Liver (tissue), 9 donors: ENCODE measurements around the gene PTPRN2. TPM values are rescaled to one million over a fixed set of nuclear protein-coding genes. Genes with fewer than 3 reads are reported as not detected.

Experiments used
- DNase-seq: peaks from one replicate; pipeline ENCODE4 v3.0.0-alpha.2; 2017; ENCODE audit warnings: low spot score
- H3K27ac ChIP-seq, 2 donors: one replicate each; pipeline ENCODE4 v1.7.0; 2013; ENCODE audit warnings: inconsistent platforms in 2 of 2, low read length in 2 of 2, control low read depth in 1 of 2, low read depth in 1 of 2, mild to moderate bottlenecking in 1 of 2
- H3K27me3 ChIP-seq, 4 donors: one replicate each; pipeline versions ENCODE4 v1.6.1 to v1.7.0; 2013; ENCODE audit warnings: low read length in 3 of 4, inconsistent platforms in 1 of 4, mild to moderate bottlenecking in 1 of 4, moderate library complexity in 1 of 4; ENCODE audit not compliant: control insufficient read depth in 4 of 4, insufficient read depth in 4 of 4
- H3K36me3 ChIP-seq, 4 donors: one replicate each; pipeline versions ENCODE4 v1.6.1 to v1.7.0; 2013; ENCODE audit warnings: low read length in 3 of 4, mild to moderate bottlenecking in 3 of 4, low read depth in 1 of 4, moderate library complexity in 1 of 4; ENCODE audit not compliant: control insufficient read depth in 4 of 4, insufficient read depth in 3 of 4
- H3K4me1 ChIP-seq, 4 donors: one replicate each; pipeline versions ENCODE4 v1.6.1 to v1.7.0; 2013; ENCODE audit warnings: low read length in 3 of 4, mild to moderate bottlenecking in 3 of 4, moderate library complexity in 1 of 4; ENCODE audit not compliant: control insufficient read depth in 4 of 4, insufficient read depth in 4 of 4
- H3K4me3 ChIP-seq, 3 donors: one replicate each; pipeline versions ENCODE4 v1.6.1 to v1.7.0; 2013; ENCODE audit warnings: low read length in 3 of 3, control low read depth in 1 of 3, low read depth in 1 of 3, mild to moderate bottlenecking in 1 of 3
- H3K9ac ChIP-seq, 2 donors: one replicate each; pipeline ENCODE4 v1.7.0; 2013; ENCODE audit warnings: low read length in 2 of 2, mild to moderate bottlenecking in 2 of 2, moderate library complexity in 2 of 2, control low read depth in 1 of 2, low read depth in 1 of 2
- H3K9me3 ChIP-seq, 4 donors: one replicate each; pipeline versions ENCODE4 v1.6.1 to v1.7.0; 2013; ENCODE audit warnings: low read length in 3 of 4; ENCODE audit not compliant: control insufficient read depth in 4 of 4
- ATF3 ChIP-seq: IDR thresholded peaks from 2 replicates; pipeline ENCODE4 v1.6.1; 2016; ENCODE audit warnings: antibody characterized with exemption
- EGR1 ChIP-seq, 2 donors: IDR thresholded peaks; 2 replicates each; pipeline ENCODE4 v1.6.1; 2016 to 2018; ENCODE audit warnings: antibody characterized with exemption in 2 of 2, low read depth in 2 of 2
- FOXA1 ChIP-seq: IDR thresholded peaks from 2 replicates; pipeline ENCODE4 v1.6.1; 2016; ENCODE audit warnings: antibody characterized with exemption
- GABPA ChIP-seq, 2 donors: IDR thresholded peaks in 1 of 2; conservative IDR thresholded peaks in 1 of 2; 2 replicates each; pipeline ENCODE4 v1.6.1; 2016; ENCODE audit warnings: antibody characterized with exemption in 2 of 2, mild to moderate bottlenecking in 1 of 2, moderate library complexity in 1 of 2
- HNF4A ChIP-seq, 2 donors: conservative IDR thresholded peaks; 2 replicates each; pipeline ENCODE4 v1.6.1; 2016; ENCODE audit warnings: antibody characterized with exemption in 2 of 2, mild to moderate bottlenecking in 2 of 2
- HNF4G ChIP-seq: IDR thresholded peaks from 2 replicates; pipeline ENCODE4 v1.6.1; 2016; ENCODE audit warnings: antibody characterized with exemption
- JUND ChIP-seq, 2 donors: IDR thresholded peaks; 2 replicates each; pipeline ENCODE4 v1.6.1; 2016; ENCODE audit warnings: antibody characterized with exemption in 2 of 2
- NR2F2 ChIP-seq: IDR thresholded peaks from 2 replicates; pipeline ENCODE4 v1.6.1; 2016; ENCODE audit warnings: antibody characterized with exemption
- RAD21 ChIP-seq, 2 donors: IDR thresholded peaks; 2 replicates each; pipeline ENCODE4 v1.6.1; 2016; ENCODE audit warnings: antibody characterized with exemption in 2 of 2, mild to moderate bottlenecking in 2 of 2
- REST ChIP-seq: IDR thresholded peaks from 2 replicates; pipeline ENCODE4 v1.6.1; 2016; ENCODE audit warnings: antibody characterized with exemption, mild to moderate bottlenecking
- RXRA ChIP-seq, 2 donors: IDR thresholded peaks; 2 replicates each; pipeline ENCODE4 v1.6.1; 2017 to 2018; ENCODE audit warnings: antibody characterized with exemption in 2 of 2, mild to moderate bottlenecking in 1 of 2
- SP1 ChIP-seq: IDR thresholded peaks from 2 replicates; pipeline ENCODE4 v1.6.1; 2018; ENCODE audit warnings: antibody characterized with exemption, mild to moderate bottlenecking
- TAF1 ChIP-seq: conservative IDR thresholded peaks from 2 replicates; pipeline ENCODE4 v1.6.1; 2016; ENCODE audit warnings: antibody characterized with exemption, mild to moderate bottlenecking
- YY1 ChIP-seq: IDR thresholded peaks from 2 replicates; pipeline ENCODE4 v1.6.1; 2016; ENCODE audit warnings: antibody characterized with exemption, mild to moderate bottlenecking
- ZBTB33 ChIP-seq: IDR thresholded peaks from 2 replicates; pipeline ENCODE4 v1.6.1; 2016; ENCODE audit warnings: antibody characterized with exemption
- WGBS: extraction: QIAGEN DNeasy Blood & Tissue Kit; methylation state at CpG from one replicate; pipeline ENCODE4 v1.1.7; 2013; 5-methylcytosine and 5-hydroxymethylcytosine counted together
- polyA plus RNA-seq, 2 donors: library from polyadenylated mRNA; stranded (reverse) in 1 of 2; unstranded in 1 of 2; fragments of 200-250 nt in 1 of 2; fragments of >200 nt in 1 of 2; fragmentation: Nextera tagmentation in 1 of 2; extraction: Ambion mirVana in 1 of 2; gene quantifications; one replicate each; pipeline versions ENCODE4 v1.2.1 to v1.2.3, GENCODE V29; 2013 to 2015
- total RNA-seq, 2 donors: library from RNA; depleted of rRNA; stranded (reverse); fragments of >200 nt; gene quantifications; one replicate each; pipeline ENCODE4 v1.2.3, GENCODE V29; 2014
- donor health status: healthy.
- donor health status: healthy.
- donor health status: healthy.
- donor health status: healthy.
- donor health status: healthy.

Gene PTPRN2
- total and polyA plus RNA-seq, 4 donors, result 0.75 to 1.9 (median 1.1) TPM

- H3K36me3 ChIP-seq, result no peaks in the 10 kb centered on the region
- DNase-seq, result no peak
- no peak overlapping the region for H3K4me3 ChIP-seq
- TF ChIP-seq SP1 (no peak), TAF1 (no peak), HNF4A (conservative IDR thresholded peaks at IDR 0.05) (no peak), EGR1 (IDR thresholded peaks at IDR 0.05; ENCODE audit: low read depth in 2 of 2) (no peak), FOXA1 (no peak), RXRA (IDR thresholded peaks at IDR 0.05) (no peak), ATF3 (no peak), NR2F2 (no peak), REST (no peak), GABPA (IDR thresholded peaks at IDR 0.05 in 1 of 2, conservative IDR thresholded peaks at IDR 0.05 in 1 of 2) (no peak), YY1 (no peak), RAD21 (IDR thresholded peaks at IDR 0.05) (no peak), JUND (IDR thresholded peaks at IDR 0.05) (no peak), ZBTB33 (no peak)
- no peak overlapping the region for H3K9ac ChIP-seq
- no peaks in the 10 kb centered on the region for H3K9me3 ChIP-seq
- no peak overlapping the region for H3K27ac ChIP-seq
- 87% methylated on average over 29 of the region's 29 CpGs for WGBS
- H3K27me3 ChIP-seq, result no peaks in the 10 kb centered on the region
- H3K4me1 ChIP-seq, result no peaks in the 10 kb centered on the region
These were observed 873.2 kb downstream of the PTPRN2 start for GRCh38 chr7:157714166-157715070.

GRCh38 chr7:157713591-157713990 lies 874.0 kb downstream of the PTPRN2 start:
- DNase-seq, result no peak
- no peaks in the 10 kb centered on the region for H3K27me3 ChIP-seq
- no peak overlapping the region for H3K27ac ChIP-seq
- no peak for TF ChIP-seq RXRA (IDR thresholded peaks at IDR 0.05)
- no peak for TF ChIP-seq ZBTB33
- TF ChIP-seq HNF4G, result no peak
- no peak for TF ChIP-seq HNF4A (conservative IDR thresholded peaks at IDR 0.05)
- no peak for TF ChIP-seq FOXA1
- 85% methylated on average over 16 of the region's 16 CpGs for WGBS
- H3K9me3 ChIP-seq, result no peaks in the 10 kb centered on the region
- no peaks in the 10 kb centered on the region for H3K36me3 ChIP-seq
- H3K4me3 ChIP-seq, result no peak overlapping the region
- no peak overlapping the region for H3K9ac ChIP-seq
- H3K4me1 ChIP-seq, result no peaks in the 10 kb centered on the region
